ENCODE measurements around the gene OPN4. TPM values are rescaled to one million over a fixed set of nuclear protein-coding genes. Genes with fewer than 3 reads are reported as not detected.

The OPN4 gene
- polyA plus RNA-seq, 1 of the 3 experiments (the other 2 are of a cell fraction), result 0.03 TPM

GRCh38 chr10:86657011-86657395 lies 2.7 kb downstream of the OPN4 start:
- Histone ChIP-seq H3K9ac (no peak overlapping the region), H3K9me3 (no peaks in the 10 kb centered on the region), H3K4me2 (no peak overlapping the region), H3K9me2 (no peaks in the 10 kb centered on the region), H3K27ac (ENCODE audit: low read depth in 2 of 2, low read length in 1 of 2) (no peak overlapping the region), H3K4me1 (ENCODE audit: control insufficient read depth in 1 of 2, insufficient read depth in 2 of 2, low read depth in 1 of 2, low read length in 1 of 2) (peaks cover 0 to 9% of the 10 kb centered on the region in 2 experiments; a peak in 1 of 4 replicates), H3K4me3 (ENCODE audit: low read depth in 2 of 2, low read length in 1 of 2) (no peak overlapping the region), H2AFZ (ENCODE audit: low read depth) (no peak overlapping the region), H3F3A (replicated peaks; ENCODE audit: insufficient read depth) (no peaks in the 10 kb centered on the region), H3K27me3 (ENCODE audit: insufficient read depth) (no peaks in the 10 kb centered on the region), H3K79me2 (ENCODE audit: insufficient read depth) (no peaks in the 10 kb centered on the region), H3K36me3 (replicated peaks in 1 of 2; ENCODE audit: control insufficient read depth in 1 of 2, insufficient read depth in 2 of 2, low read length in 1 of 2) (no peaks in the 10 kb centered on the region), H4K20me1 (ENCODE audit: insufficient read depth) (no peaks in the 10 kb centered on the region)
- ChIA-PET POLR2A (no interaction called here), CTCF (interaction anchor here (0.8 to 0.9 kb wide), 2 partner anchors 8 to 212 kb away, joined by 3 read pairs; no protein-coding TSS in a partner anchor)
- 82% methylated on average over 8 of the region's 8 CpGs for WGBS (ENCODE audit: low lambda C conversion rate)
- DNase-seq, result peak; percentile 14
- no peak for TF ChIP-seq ELF1 (IDR thresholded peaks at IDR 0.05)

GRCh38 chr10:86657396-86658011 lies 3.2 kb downstream of the OPN4 start:
- CTCF ChIA-PET, result interaction anchor here (0.8 to 0.9 kb wide), 3 partner anchors 9 to 211 kb away, joined by 3 to 4 read pairs (median 3); no protein-coding TSS in a partner anchor
- Histone ChIP-seq H3F3A (replicated peaks; ENCODE audit: insufficient read depth) (no peaks in the 10 kb centered on the region), H3K9ac (no peak overlapping the region), H2AFZ (ENCODE audit: low read depth) (no peak overlapping the region), H3K4me1 (ENCODE audit: control insufficient read depth in 1 of 2, insufficient read depth in 2 of 2, low read depth in 1 of 2, low read length in 1 of 2) (peaks cover 0 to 14% of the 10 kb centered on the region in 2 experiments; a peak in 1 of 4 replicates), H3K4me3 (ENCODE audit: low read depth in 2 of 2, low read length in 1 of 2) (no peak overlapping the region), H3K36me3 (replicated peaks in 1 of 2; ENCODE audit: control insufficient read depth in 1 of 2, insufficient read depth in 2 of 2, low read length in 1 of 2) (no peaks in the 10 kb centered on the region), H3K27ac (ENCODE audit: low read depth in 2 of 2, low read length in 1 of 2) (no peak overlapping the region), H3K9me3 (no peaks in the 10 kb centered on the region), H4K20me1 (ENCODE audit: insufficient read depth) (no peaks in the 10 kb centered on the region), H3K9me2 (no peaks in the 10 kb centered on the region), H3K79me2 (ENCODE audit: insufficient read depth) (no peaks in the 10 kb centered on the region), H3K4me2 (no peak overlapping the region), H3K27me3 (ENCODE audit: insufficient read depth) (no peaks in the 10 kb centered on the region)
- TF ChIP-seq TEAD4 (IDR thresholded peaks at IDR 0.05; ENCODE audit: borderline replicate concordance, insufficient read depth) (no peak), MEF2A (IDR thresholded peaks at IDR 0.05; ENCODE audit: borderline replicate concordance, low read depth) (no peak), TCF12 (IDR thresholded peaks at IDR 0.05) (no peak), MAX (IDR thresholded peaks at IDR 0.05; ENCODE audit: low read depth) (no peak), FOSL2 (IDR thresholded peaks at IDR 0.05; ENCODE audit: borderline replicate concordance, low read depth) (no peak), ELF1 (IDR thresholded peaks at IDR 0.05) (no peak), EZH2phosphoT487 (IDR thresholded peaks at IDR 0.05; ENCODE audit: borderline replicate concordance, low read depth) (no peak)
- DNase-seq, result peak; percentile 7
- 83% methylated on average over 16 of the region's 19 CpGs for WGBS (ENCODE audit: low lambda C conversion rate)
- POLR2A ChIA-PET, result no interaction called here

GRCh38 chr10:86658261-86658741 lies 4.0 kb downstream of the OPN4 start:
- Histone ChIP-seq H3K9me2 (no peaks in the 10 kb centered on the region), H3K4me3 (ENCODE audit: low read depth in 2 of 2, low read length in 1 of 2) (no peak overlapping the region), H3K9ac (no peak overlapping the region), H3K27ac (ENCODE audit: low read depth in 2 of 2, low read length in 1 of 2) (no peak overlapping the region), H4K20me1 (ENCODE audit: insufficient read depth) (no peaks in the 10 kb centered on the region), H3K9me3 (no peaks in the 10 kb centered on the region), H3F3A (replicated peaks; ENCODE audit: insufficient read depth) (no peaks in the 10 kb centered on the region), H3K4me1 (ENCODE audit: control insufficient read depth in 1 of 2, insufficient read depth in 2 of 2, low read depth in 1 of 2, low read length in 1 of 2) (peaks cover 0 to 14% of the 10 kb centered on the region in 2 experiments; a peak in 1 of 4 replicates), H3K79me2 (ENCODE audit: insufficient read depth) (no peaks in the 10 kb centered on the region), H2AFZ (ENCODE audit: low read depth) (no peak overlapping the region), H3K27me3 (ENCODE audit: insufficient read depth) (no peaks in the 10 kb centered on the region), H3K4me2 (no peak overlapping the region), H3K36me3 (replicated peaks in 1 of 2; ENCODE audit: control insufficient read depth in 1 of 2, insufficient read depth in 2 of 2, low read length in 1 of 2) (no peaks in the 10 kb centered on the region)
- POLR2A ChIA-PET, result no interaction called here
- CTCF ChIA-PET, result interaction anchor here (0.8 kb wide), 1 partner anchor 16 kb away, joined by 4 read pairs; no protein-coding TSS in a partner anchor
- peak; percentile 2 for DNase-seq
- 80% methylated on average over 10 of the region's 12 CpGs for WGBS (ENCODE audit: low lambda C conversion rate)
- TF ChIP-seq TEAD4 (IDR thresholded peaks at IDR 0.05; ENCODE audit: borderline replicate concordance, insufficient read depth) (no peak), POLR2AphosphoS5 (IDR thresholded peaks at IDR 0.05; ENCODE audit: low read depth, low read length) (no peak), SIN3A (IDR thresholded peaks at IDR 0.05; ENCODE audit: borderline replicate concordance, low read depth, low read length) (no peak), TCF12 (IDR thresholded peaks at IDR 0.05) (no peak), CTCF (IDR thresholded peaks at IDR 0.05) (no peak)
